ENCODE results near the gene PKP2.
"Not testable (repeated sequence)": the region's sequence is repeated elsewhere in the genome, so short reads cannot be mapped to it uniquely, and the experiment has no call there.

PKP2 gene

DNA sequence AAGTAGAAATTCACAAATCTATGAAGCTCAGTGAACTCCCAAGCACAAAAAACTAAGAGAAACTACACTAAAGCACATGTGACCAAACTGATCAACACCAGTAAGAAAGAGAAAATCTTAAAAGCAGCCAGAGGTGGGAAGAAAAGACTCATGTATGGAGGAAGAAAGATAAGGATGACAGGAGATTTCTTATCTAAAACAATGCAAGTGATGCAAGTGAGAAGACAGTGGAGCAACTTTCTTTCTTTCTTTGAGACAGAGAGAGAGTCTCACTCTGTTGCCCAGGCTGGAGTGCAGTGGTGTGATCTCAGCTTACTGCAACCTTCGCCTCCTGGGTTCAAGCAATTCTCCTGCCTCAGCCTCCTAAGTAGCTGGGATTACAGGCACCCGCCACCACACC lies 34.9 kb downstream of the PKP2 start:
- not testable (repeated sequence) for DNase-seq

DNA sequence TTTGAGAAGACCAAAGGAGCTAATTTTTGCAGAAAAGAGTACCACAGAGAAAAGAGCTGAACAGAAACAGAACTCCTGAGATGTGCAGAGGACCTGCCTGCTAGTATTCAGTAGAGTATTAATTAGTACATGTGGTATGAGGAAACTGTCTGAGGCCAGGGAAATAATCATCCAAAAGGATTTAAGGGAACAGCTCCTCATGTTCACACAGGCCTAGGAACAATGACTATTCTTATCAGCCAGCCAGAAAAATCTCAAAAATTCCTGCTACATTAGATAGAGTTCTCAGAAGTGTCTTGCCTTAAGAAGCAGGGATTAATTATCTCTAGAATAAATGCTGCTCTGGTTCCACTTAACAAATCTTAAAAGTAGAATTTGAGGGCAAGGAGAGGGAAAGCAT lies 36.4 kb downstream of the PKP2 start:
- DNase-seq = no peak

DNA sequence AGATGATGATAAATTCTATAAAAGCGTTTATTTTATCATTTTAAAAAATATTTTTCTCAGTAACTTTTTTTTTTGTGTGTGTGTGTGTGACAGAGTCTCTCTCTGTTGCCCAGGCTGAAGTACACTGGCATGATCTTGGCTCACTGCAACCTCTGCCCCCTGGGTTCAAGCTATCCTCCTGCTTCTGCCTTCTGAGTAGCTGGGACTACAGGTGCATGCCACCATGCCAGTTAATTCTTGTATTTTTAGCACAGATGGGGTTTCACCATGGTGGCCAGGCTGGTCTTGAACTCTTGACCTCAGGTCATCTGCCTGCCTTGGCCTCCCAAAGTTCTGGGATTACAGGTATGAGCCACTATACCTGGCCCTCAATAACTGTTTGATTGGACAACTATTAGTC lies 37.2 kb downstream of the PKP2 start:
- DNase-seq = no peak

DNA sequence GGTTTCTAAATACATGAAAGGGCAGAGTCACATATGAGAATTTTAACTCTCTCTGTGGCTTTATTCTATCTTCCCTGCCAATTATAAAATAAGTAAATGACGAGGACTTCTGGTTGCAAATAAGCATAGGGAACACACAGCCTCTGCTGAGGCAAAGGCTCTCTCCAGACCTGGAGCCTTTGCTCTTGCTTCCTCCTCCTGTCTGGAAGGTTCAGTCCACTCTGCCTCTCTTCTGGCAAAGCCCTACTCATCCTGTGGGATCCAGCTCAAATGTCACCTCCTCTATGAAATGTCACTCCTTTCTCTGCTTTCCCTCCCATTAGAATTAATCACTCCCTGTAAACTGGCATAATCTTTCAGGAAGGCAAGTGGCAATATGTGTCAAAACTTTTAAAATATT lies 41.9 kb downstream of the PKP2 start:
- no peak for DNase-seq

DNA sequence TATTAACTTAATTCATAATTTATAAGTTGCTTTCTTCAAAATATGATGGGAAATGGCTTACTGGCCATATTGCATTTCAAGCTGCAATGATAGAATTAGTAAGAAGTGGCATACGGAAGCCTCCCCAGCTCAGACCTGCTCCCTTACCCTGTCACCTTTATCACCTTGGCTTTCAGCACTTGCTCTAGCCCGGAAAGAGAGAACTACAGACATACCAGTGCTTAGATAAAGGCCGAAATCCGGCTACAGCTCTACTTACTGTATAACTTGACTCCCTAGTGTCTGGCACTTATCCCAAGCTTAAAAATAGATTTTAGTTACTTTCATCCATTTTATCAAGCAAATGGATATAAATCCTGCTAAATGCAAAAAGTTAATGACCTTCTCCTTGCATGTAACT lies 42.5 kb downstream of the PKP2 start:
- DNase-seq = no peak

DNA sequence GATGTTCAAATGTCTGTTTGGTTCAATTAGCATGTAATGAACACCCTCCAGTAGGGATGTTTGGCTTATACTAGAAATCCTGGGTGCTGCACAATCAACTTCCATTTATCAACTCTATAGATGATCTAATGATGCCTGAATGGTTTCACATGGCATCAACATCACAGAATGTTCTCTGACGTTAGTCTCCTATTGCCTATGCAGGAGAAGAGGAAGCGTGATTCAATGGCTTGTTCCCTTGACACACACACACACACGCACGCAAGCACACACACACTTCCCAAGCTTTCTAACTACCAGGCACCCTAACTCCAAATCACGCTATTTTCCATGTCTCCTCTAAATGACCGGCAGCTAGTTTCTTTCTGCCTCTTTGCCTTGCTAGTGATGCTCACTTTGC lies 49.3 kb downstream of the PKP2 start:
- no peak for DNase-seq

DNA sequence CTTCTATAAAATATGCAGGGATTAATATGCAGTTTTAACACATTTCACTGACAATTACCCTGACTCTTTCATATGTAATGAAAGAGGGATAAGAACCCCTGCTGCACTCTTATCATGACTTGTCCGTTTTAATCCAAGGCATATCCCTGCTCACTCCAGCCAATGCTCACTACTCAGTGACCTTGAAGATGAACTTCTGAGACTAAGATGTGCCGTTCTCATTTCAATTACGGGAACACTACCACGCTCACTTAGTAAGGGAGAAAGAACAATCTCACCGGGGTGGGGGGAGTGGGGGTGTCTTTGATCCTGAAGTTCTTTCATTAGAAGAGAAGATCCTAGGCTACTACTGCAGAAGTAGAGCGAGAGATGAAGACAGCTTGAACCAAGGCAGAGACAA lies 50.5 kb downstream of the PKP2 start:
- no peak for DNase-seq

DNA sequence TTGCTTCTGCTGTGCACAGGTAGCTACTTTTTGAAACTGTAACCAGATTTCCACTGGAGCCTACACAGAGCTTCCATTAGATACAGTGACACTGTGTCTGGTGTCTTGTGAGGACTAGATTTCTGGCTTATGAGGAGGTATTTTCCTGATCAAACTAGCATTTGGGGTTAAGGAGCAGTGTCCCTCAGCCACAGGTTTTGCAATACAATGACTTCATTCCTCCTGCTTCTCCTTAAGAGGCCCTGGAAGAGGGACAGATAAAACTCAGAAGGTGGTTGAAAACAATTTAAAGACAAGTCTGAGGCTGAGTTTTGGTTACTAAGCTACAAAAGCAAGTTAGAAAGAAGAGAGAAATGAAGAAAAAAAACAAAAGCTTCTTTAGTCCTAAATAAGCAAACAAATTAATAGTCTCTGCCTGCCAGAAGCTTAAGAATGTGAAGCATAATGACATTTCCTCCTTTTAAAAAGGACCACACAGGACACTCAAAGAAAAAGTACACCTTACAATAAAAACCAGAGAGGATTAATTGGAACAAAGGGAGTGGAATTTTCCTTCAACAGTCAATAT lies 53.0 kb downstream of the PKP2 start:
- no peak for DNase-seq

DNA sequence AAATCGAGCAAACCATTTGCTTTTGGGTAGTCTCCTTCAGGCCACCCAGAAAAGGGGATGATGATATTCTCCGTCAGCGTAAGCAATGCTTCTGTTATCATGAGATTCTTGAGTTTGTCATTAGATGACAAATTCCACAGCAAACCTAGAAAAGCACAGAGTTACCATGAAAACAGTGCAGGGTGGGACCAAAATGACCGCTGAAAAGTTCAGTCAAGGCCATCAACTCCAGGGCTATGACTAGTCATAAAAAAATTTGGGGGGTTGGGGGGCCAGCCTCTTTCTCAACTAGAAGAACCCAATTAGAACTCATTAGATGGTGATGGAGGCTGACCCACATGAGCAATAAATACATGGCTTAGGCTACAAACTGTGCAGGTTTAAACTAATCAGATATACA lies 55.5 kb downstream of the PKP2 start:
- DNase-seq = no peak

DNA sequence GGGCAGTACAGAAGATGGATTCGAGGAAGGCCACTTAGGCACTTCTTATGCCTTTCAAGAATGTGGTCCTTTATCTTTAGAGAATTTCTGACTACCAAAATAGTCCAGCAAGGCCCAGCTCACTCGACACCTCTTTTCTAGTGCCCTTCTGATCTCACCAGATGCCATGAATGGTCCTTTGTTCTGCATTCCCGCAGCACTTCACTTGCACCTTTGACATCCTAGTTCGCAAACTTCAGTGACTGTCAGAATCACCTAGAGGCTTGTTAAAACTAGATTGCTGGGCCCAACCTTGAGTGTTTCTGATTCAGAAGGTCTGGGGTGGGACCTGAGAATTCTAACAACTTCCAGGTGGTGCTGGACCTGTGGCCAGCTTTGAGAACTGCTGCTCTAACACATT lies 56.7 kb downstream of the PKP2 start:
- DNase-seq = no peak

DNA sequence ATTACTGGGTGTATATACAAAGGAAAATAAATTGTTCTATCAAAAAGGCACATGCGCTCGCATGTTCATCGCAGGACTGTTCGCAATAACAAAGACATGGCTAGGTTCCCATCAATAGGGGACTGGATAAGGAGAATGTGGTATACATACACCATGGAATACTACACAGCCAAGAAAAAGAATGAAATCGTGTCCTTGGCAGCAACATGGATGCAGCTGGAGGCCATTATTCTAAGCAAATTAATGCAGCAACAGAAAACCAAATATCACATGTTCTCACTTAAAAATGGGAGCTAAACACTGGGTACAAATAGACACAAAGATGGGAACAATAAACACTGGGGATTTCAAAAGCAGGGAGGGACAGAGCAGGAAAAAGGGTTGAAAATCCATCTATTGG lies 58.6 kb downstream of the PKP2 start:
- DNase-seq = no peak

DNA sequence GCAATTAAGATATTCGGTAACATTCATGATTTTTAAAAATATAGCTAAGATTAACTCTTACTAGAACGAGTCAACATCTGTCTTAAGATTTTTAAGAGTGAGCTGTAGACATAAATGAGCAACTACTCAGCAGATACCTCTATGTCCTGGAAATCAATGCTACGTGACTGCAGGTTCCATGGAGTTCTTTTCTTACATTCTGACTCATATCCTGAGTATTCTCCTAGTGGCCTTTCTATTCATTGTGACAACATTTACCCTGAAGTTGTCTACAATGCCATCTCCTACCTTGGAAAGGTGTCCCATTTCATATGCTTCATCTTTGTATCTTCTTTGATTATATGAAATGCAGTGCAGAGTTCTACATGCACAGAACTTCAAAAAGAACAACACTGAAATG lies 59.9 kb downstream of the PKP2 start:
- no peak for DNase-seq

DNA sequence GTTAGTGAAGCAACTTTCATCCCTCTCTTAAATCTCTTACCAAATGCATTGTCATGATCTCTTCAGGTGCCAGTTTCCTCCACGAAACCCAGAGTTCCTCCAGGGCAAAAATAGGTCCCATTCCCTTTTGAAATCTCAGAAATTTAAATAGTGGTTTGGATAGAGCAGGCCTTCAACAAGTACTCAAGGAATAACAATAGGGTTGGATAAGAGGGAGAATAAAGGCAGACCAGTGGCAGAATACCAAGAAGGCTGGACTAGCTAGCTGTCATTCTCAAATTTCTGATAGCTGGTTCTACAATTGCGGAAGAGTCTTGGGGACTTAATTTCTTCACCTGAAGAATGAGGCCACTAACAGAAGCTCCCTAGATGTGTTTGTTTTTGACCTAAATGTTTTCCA lies 62.5 kb downstream of the PKP2 start:
- no peak for DNase-seq

DNA sequence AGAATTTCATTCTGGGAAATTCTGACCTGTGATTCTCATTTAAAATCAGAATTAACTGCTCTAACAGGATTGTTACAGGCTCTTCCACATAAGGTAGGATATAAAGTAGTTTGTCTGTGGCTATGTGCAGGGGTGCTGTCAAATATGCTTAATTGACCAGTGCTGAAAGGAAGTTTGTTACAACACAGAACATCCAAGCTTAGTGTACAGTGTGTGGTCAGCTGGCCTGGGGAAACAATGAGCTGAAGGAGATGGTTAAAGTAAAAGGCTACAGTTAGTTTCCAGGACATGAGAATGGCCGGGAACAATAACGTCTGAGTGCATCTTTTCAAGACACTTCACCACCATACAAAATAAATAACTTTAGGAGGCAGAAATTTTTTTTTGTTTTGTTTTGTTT lies 68.0 kb downstream of the PKP2 start:
- no peak for DNase-seq

DNA sequence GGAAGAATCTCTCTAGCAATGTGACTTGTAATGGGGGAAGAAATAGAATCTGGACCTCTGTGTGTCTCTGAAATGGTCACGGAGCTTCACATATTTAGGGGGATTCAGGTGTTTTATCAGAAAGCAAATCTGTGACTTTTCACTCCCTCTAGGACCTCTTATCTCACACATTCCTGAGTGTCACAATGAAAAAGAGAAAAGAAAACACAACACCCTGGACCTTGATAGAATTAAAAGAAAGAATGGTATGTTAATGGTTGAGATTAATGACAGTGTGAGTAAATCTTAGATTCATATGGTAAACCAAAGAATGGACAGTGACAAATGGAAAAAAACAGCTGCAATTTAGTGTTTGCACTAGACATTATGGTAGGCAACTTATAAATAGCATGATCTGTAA lies 68.5 kb downstream of the PKP2 start:
- no peak for DNase-seq

DNA sequence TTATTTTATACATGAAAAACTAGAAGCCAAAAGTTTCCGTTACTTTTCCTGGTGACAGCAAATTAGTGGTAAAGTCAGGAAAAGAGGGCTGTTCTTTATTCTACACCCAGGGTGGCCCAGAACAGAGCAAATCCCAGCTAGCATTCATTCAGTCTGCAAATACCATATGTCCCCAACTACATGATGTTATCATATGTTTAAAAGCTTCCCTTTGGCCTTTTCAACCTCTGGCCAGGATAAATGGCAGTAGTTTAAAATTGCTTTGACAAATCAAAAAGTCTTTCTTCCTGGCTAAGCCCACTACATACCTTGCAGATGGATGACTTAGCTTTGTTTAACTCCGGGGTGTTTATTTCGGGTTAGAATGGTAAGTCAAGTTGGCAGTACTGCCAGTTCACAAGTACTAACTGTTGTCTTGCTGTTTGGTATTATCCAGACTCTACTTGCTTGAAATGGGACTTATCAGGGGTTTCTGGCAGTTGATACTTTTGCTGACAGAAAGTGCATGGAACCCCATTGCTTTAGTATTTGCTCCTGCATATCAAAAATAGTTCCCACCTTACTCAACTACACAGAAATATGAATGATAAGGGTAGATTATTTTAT lies 69.7 kb downstream of the PKP2 start:
- no peak for DNase-seq

DNA sequence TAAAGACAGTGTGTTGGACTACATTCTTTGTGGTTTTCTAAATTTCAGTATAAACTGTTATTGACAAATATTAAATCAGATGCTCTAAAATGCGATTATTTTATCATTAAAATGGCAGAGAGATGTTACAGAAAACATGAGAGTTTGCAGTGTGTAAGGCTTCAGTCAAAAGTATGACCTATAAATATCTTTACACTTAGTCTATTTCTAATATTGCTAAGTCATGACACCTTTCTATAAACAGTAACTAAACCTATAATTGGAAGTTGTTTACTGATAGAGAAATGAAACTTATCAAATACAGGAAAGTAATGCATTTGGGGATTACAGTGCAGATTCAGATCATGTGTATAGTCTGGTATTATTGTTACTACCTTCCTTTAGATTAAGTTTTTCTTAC lies 72.0 kb downstream of the PKP2 start:
- no peak for DNase-seq

DNA sequence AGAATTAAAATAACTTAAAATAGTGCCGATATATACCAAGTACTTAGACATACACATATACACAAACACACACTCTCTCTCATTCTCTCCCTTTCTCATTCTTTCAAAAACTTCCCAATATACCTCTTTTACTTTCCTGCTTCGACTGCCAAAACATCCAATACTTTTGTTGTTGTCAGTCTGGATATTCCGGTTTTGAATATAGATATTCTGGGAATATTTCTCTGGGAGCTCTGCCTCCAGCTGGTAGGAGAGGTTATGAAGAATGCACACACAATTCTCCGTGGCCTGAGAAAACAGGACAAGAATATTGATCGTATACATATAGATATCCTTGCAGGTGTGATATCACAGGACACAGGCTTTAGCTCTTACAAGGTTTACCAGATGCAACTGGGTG lies 74.2 kb downstream of the PKP2 start:
- no peak for DNase-seq

DNA sequence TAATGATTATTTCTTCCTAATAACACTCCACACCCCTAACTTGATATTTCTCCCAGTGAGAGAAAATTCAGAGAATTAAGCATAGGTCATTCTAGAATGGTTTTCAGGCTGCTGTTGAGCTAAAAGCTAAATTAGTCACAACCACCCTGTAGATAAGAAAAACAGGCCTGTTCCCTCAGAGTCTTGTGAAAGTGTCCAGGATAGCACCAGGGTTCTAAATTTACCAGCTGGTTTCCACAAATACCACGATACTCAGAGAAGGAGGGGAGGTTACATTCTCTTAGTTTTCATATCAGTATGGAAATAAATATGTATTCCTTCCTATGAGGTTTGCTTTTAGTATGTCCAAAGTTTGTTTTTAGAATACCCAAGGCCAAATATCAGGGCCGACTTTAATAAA lies 74.9 kb downstream of the PKP2 start:
- no peak for DNase-seq

DNA sequence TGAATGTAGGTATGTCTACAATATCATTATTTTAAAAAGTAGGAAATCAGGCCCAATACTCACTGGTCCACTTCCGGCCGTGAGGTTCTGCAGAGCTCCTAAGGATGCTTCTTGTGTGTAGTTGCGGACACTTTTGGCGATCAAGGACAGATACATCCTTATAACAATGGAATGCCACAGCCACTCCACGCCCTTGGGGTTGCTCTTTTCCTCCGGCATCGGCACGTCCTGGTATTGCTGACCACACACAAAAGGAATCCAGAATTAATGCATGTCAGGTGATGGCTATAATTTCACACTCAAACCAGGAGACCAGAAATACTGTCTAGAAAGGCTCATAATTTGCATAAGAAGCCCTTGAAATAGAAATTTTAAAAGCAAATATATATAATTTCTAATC lies 75.3 kb downstream of the PKP2 start:
- no peak for DNase-seq

DNA sequence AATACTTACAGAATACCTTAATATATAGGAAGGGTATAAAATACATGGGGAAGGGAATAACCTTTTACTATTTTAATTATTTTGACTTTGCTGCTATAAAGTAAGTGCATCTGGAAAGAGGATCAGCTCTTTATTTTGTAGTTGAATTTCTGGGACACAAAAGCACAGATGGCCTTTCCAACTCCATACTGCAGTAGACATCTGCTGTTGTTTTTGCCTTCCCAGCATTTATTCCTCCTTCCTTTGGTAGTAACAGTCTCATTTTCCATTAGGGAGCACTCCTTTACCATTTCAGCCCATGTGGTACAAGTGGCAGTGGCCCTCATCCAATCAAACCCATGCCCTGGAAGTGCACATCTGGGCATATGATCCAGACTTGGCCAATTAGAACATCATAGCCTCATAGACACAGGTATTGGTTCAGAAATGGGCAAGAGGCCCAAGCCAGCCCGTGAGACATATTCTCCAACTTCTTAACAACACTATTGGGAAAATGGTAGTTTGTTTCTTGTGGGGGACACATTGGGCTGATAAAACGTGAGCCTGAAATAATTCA lies 76.1 kb downstream of the PKP2 start:
- DNase-seq = no peak

DNA sequence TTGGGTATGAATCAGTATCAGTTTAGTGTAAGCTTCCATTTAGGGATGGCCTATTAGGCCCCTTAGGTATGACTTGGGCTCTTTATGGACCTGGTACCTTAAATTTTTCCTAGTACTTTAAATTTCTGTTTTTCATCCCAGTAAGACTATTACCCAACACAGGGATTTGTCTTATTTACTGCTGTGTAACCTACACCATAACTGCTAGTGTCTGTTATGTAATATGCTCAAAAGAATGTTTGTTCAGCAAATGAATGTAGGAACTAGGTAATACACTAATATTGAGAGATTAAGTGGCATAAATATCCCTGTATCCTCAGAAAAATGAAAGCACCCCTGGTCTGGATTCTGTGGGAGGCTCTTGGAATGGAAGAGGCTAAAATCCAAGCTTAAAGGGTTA lies 77.2 kb downstream of the PKP2 start:
- DNase-seq = no peak

DNA sequence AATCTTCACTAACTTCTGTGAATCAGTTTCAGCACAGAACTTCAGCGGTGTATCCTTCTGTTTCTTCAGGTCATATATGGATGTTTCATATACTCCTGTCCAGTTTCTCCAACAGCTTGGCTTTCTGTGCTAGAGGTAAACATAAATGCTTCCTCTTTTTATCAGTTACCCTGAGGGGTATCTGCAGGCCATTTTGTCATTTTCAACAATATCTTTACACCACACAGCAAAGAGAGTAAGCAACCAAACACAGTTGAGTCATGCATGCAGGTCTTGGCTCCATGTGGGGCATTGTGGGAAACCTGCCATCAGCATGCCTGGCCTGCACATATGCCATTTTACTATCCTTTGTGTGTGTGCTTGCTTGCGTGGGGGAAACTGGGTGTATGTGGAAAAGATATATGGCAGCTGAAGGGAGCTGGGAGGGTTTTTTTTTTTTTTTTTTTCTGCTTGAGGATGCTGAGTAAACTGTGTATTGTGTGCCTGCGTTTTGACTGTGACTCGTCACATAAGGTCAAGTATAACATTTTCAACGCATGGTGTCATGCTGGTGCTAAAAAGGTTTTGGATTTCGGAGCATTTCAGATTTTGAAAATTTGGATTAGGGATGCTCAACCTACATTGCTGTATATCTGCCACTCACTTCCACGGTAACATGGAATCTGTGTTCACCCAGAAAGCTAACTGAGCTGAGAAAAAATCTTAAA lies 84.7 kb downstream of the PKP2 start:
- DNase-seq = no peak

DNA sequence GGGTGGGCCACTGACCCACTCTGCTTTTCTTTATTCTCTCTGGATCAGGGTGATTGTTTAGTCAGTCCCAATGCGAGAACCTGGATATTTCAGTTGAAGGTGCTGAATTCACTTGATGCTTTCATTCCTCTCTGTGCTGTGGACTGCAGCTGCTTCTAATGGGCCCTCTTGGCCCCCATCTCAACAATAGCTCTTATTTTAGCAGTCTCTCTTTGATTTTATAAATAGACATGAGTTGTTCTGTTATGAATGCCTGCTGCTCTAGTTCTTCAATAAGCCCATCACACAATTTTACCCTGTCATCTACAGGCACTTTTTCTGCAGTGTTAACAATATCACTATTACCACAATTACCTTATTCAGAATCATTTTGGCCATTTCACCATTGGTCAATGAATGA lies 86.7 kb downstream of the PKP2 start:
- no peak for DNase-seq

DNA sequence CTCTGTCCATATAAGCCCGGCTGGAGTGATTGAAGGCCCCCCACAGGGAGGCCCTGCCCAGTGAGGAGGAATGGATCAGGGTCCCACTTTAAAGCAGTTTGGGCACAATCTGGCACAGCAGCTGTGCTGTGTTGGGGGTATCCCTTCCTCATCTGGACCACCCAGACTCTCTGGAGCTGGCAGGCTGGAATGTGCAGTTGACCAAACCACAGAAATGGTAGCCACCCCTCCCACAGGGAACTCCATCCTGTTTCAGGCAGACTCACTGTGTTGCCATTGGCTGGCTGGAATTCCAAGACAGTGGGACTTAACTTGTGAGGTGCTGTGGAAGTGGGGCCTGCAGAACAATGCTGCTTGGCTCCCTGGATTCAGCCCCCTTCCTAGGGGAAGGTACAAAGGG lies 87.4 kb downstream of the PKP2 start:
- no peak for DNase-seq
